Sigmoid colon (tissue), 7 donors: Measurements from ENCODE around the gene PUS7. TPM values are rescaled to one million over a fixed set of nuclear protein-coding genes. Genes with fewer than 3 reads are reported as not detected.

Source experiments
- DNase-seq: peaks from one replicate; pipeline ENCODE4 v3.0.0-alpha.2; 2019
- H3K27ac ChIP-seq, 4 donors: fragments of 200-600 bp; sonication (generic); one replicate each; pipeline ENCODE4 v1.5.1; 2016 to 2019; ENCODE audit warnings: mild to moderate bottlenecking in 1 of 4
- H3K27me3 ChIP-seq, 3 donors: fragments of 200-600 bp; sonication (generic); one replicate each; pipeline ENCODE4 v1.5.1; 2019; ENCODE audit warnings: mild to moderate bottlenecking in 1 of 3
- H3K36me3 ChIP-seq, 4 donors: fragments of 200-600 bp; sonication (generic); one replicate each; pipeline ENCODE4 v1.5.1; 2016 to 2019
- H3K4me1 ChIP-seq, 4 donors: fragments of 200-600 bp; sonication (generic); one replicate each; pipeline ENCODE4 v1.5.1; 2017 to 2019
- H3K4me3 ChIP-seq, 4 donors: fragments of 200-600 bp; sonication (generic); one replicate each; pipeline ENCODE4 v1.5.1; 2017 to 2019; ENCODE audit warnings: mild to moderate bottlenecking in 2 of 4, moderate library complexity in 1 of 4
- H3K9me3 ChIP-seq, 4 donors: fragments of 200-600 bp in 3 of 4; sonication (generic) in 3 of 4; one replicate each; pipeline versions ENCODE4 v1.5.1 to v1.6.1; 2013 to 2019
- CTCF ChIP-seq, 4 experiments: fragments of 450-650 bp in 3 of 4; fragments of 200-600 bp in 1 of 4; IDR thresholded peaks; one replicate each; pipeline ENCODE4 v1.5.1; 2016 to 2019; ENCODE audit warnings: antibody characterized with exemption in 4 of 4, mild to moderate bottlenecking in 3 of 4, moderate library complexity in 2 of 4
- EP300 ChIP-seq, 4 donors: sonication (generic); formaldehyde crosslinking; IDR thresholded peaks; one replicate each; pipeline ENCODE4 v1.6.1; 2017; ENCODE audit warnings: antibody characterized with exemption in 4 of 4
- POLR2A ChIP-seq, 2 donors: fragments of 450-650 bp; IDR thresholded peaks; one replicate each; pipeline ENCODE4 v1.6.1; 2016; ENCODE audit warnings: antibody characterized with exemption in 2 of 2, mild to moderate bottlenecking in 2 of 2, moderate library complexity in 2 of 2
- POLR2AphosphoS5 ChIP-seq, 4 donors: sonication (generic); formaldehyde crosslinking; IDR thresholded peaks; one replicate each; pipeline ENCODE4 v1.6.1; 2017; ENCODE audit warnings: antibody characterized with exemption in 4 of 4
- WGBS, 2 donors: extraction: QIAGEN DNeasy Blood & Tissue Kit; methylation state at CpG; one replicate each; pipeline ENCODE4 v1.1.7; 2013; 5-methylcytosine and 5-hydroxymethylcytosine counted together
- intact Hi-C: fragments of 100-400 bp; cut with DNase I; formaldehyde crosslinking; loops from one replicate; pipeline ENCODE4 v1.15.1; 2023
- polyA plus RNA-seq, 3 donors: library from polyadenylated mRNA; stranded (reverse); fragments of 200-250 nt; gene quantifications; one replicate each; pipeline ENCODE4 v1.2.3, GENCODE V29; 2013
- total RNA-seq, 4 donors: library from RNA; depleted of rRNA; stranded (reverse); fragments of >200 nt; gene quantifications; one replicate each; pipeline ENCODE4 v1.1.0, GENCODE V29; 2016
- donor health status: healthy with polysubstance abuse.
- donor health status: Bipolar disorder and iron deficiency.
- donor health status: healthy.

The PUS7 gene
- total and polyA plus RNA-seq, 7 donors = 1.6 to 9.1 (median 6.1) TPM

- Histone ChIP-seq H3K27ac (no peak overlapping the region), H3K4me3 (no peak overlapping the region), H3K9me3 (no peaks in the 10 kb centered on the region), H3K4me1 (no peaks in the 10 kb centered on the region), H3K27me3 (no peaks in the 10 kb centered on the region), H3K36me3 (peaks cover 4 to 94% (median 30%) of the 10 kb centered on the region in 4 donors)
- DNase-seq = no peak
- 86 to 94% methylated on average over 1 of the region's 1 CpG for WGBS, 2 donors
- no peak for TF ChIP-seq POLR2A (IDR thresholded peaks at IDR 0.05)
- no peak for TF ChIP-seq EP300 (IDR thresholded peaks at IDR 0.05)
- no peak for TF ChIP-seq CTCF (IDR thresholded peaks at IDR 0.05)
- TF ChIP-seq POLR2AphosphoS5 (IDR thresholded peaks at IDR 0.05) = no peak
- intact Hi-C loops = no loop called here
Measured at GRCh38 chr7:105559926-105560325, 37.9 kb upstream of the PUS7 start.

GRCh38 chr7:105538339-105538738 lies 16.3 kb upstream of the PUS7 start:
- DNase-seq = no peak
- no peak for TF ChIP-seq EP300 (IDR thresholded peaks at IDR 0.05)
- TF ChIP-seq POLR2A (IDR thresholded peaks at IDR 0.05) = no peak
- TF ChIP-seq CTCF (IDR thresholded peaks at IDR 0.05) = no peak
- no peak for TF ChIP-seq POLR2AphosphoS5 (IDR thresholded peaks at IDR 0.05)
- Histone ChIP-seq H3K9me3 (no peaks in the 10 kb centered on the region), H3K27me3 (no peaks in the 10 kb centered on the region), H3K4me3 (no peak overlapping the region), H3K36me3 (peaks cover 8 to 78% (median 26%) of the 10 kb centered on the region in 4 donors), H3K27ac (no peak overlapping the region), H3K4me1 (peaks cover 0 to 13% (median 5%) of the 10 kb centered on the region in 4 donors)
- 78 to 83% methylated on average over 2 of the region's 2 CpGs for WGBS, 2 donors
- intact Hi-C loops = no loop called here

- intact Hi-C loops = no loop called here
- Histone ChIP-seq H3K4me1 (peaks cover 0 to 27% (median 19%) of the 10 kb centered on the region in 4 donors), H3K27me3 (no peaks in the 10 kb centered on the region), H3K4me3 (peak overlapping the region; percentile 76 to 88 (median 85)), H3K36me3 (peaks cover 0 to 23% (median 2%) of the 10 kb centered on the region in 4 donors), H3K9me3 (no peaks in the 10 kb centered on the region), H3K27ac (peak overlapping the region; percentile 81 to 85 (median 84))
- no peak for TF ChIP-seq CTCF (IDR thresholded peaks at IDR 0.05)
- no peak for TF ChIP-seq POLR2AphosphoS5 (IDR thresholded peaks at IDR 0.05)
- TF ChIP-seq POLR2A (IDR thresholded peaks at IDR 0.05) = no peak
- TF ChIP-seq EP300 (IDR thresholded peaks at IDR 0.05) = no peak
- WGBS, 2 donors = 20 to 38% methylated on average over 12 of the region's 12 CpGs
- no peak for DNase-seq
Measured at GRCh38 chr7:105532709-105533460, 10.8 kb upstream of the PUS7 start.

- DNase-seq = peak; percentile 94
- 1 to 2% methylated on average over 42 of the region's 42 CpGs for WGBS, 2 donors
- Histone ChIP-seq H3K9me3 (no peaks in the 10 kb centered on the region), H3K27me3 (no peaks in the 10 kb centered on the region), H3K27ac (peak within 1 kb of the TSS; percentile 81 to 85 (median 84)), H3K4me3 (peak within 1 kb of the TSS; percentile 76 to 88 (median 85)), H3K36me3 (peaks cover 0 to 15% (median 0%) of the 10 kb centered on the region in 4 donors), H3K4me1 (peaks cover 0 to 27% (median 19%) of the 10 kb centered on the region in 4 donors)
- TF ChIP-seq POLR2A (IDR thresholded peaks at IDR 0.05) (peak; percentile 28 to 53), EP300 (IDR thresholded peaks at IDR 0.05) (no peak), CTCF (IDR thresholded peaks at IDR 0.05) (peak in 2 of 4 experiments; percentile 47 to 71), POLR2AphosphoS5 (IDR thresholded peaks at IDR 0.05) (peak; percentile 43 to 84 (median 78))
- intact Hi-C loops = no loop called here
Measured at GRCh38 chr7:105531792-105532671, 10.0 kb upstream of the PUS7 start, which contains the start of gene RINT1. Gene RINT1, plus strand, starts transcription at chr7:105532201. Its CDS starts 115 bp downstream, at chr7:105532316.
